HEK293T (cell line): ENCODE data around the gene TTC7B.

Experiments
- ARNT ChIP-seq: fragments of 450-650 bp; IDR thresholded peaks from 2 replicates; pipeline ENCODE4 v1.6.1; 2017; ENCODE audit warnings: mild to moderate bottlenecking
- BHLHE40 ChIP-seq: fragments of 450-650 bp; IDR thresholded peaks from 2 replicates; pipeline ENCODE4 v1.6.1; 2016; ENCODE audit warnings: mild to moderate bottlenecking, moderate library complexity, borderline replicate concordance
- CTBP1 ChIP-seq: fragments of 450-650 bp; IDR thresholded peaks from 2 replicates; pipeline ENCODE4 v1.6.1; 2016; ENCODE audit warnings: borderline replicate concordance
- FOXM1 ChIP-seq: fragments of 450-650 bp; IDR thresholded peaks from 2 replicates; pipeline ENCODE4 v1.6.1; 2017; ENCODE audit warnings: mild to moderate bottlenecking, borderline replicate concordance
- HDGF ChIP-seq: fragments of 450-650 bp; IDR thresholded peaks from 2 replicates; pipeline ENCODE4 v1.6.1; 2017; ENCODE audit warnings: antibody characterized with exemption, borderline replicate concordance
- SP1 ChIP-seq: fragments of 450-650 bp; IDR thresholded peaks from 2 replicates; pipeline ENCODE4 v1.6.1; 2017
- SUZ12 ChIP-seq: fragments of 450-650 bp; IDR thresholded peaks from 2 replicates; pipeline ENCODE4 v1.6.1; 2016; ENCODE audit warnings: mild to moderate bottlenecking
- TARDBP ChIP-seq: fragments of 450-650 bp; IDR thresholded peaks from 2 replicates; pipeline ENCODE4 v1.6.1; 2016
- ZNF384 ChIP-seq: fragments of 450-650 bp; IDR thresholded peaks from 2 replicates; pipeline ENCODE4 v1.6.1; 2016
- TF ChIP-seq, protein P1 (sequence below): fragments of 450-650 bp; IDR thresholded peaks from 2 replicates; pipeline ENCODE4 v1.6.1; 2016

DNA sequence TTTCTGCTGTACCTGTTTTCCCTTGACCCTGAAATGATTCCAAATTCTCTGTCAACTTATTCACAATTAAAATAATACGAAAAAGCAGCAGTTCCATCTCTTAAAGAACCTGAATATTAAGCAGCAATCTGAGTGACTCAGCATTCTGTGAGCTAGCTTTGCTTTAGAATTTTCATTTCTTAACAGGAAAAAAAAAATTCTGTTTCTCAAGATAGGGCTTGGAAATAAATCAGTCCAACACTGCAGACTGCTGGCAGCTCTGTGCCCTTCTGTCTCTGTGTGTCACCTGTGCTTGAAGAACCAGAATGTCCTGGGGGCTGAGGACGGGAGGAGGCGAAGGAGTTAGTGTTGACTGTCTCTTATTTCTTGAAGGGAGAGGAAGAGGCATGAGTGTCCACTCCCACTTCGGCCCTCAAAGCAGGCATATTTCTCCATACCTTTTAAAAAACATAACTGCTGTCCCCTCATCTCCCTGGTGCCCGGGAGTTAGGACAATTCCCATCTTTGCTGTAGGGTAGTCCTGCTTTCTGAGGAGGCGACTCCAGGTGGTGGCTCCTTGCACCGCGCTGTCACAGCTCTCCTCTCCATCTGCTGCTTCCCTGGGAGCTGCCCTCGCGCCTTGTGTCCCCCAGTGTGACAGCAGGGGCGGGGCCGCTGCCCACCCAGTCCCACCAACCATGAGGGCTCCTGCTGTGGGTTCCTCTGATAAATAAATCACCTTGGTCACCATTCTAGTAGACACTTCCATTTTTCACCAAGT, 216.3 kb downstream of the TTC7B start:
- TF ChIP-seq FOXM1 (no peak), ARNT (no peak), SUZ12 (no peak), SP1 (no peak), BHLHE40 (no peak), CTBP1 (no peak), ZNF384 (no peak), TARDBP (no peak), HDGF (no peak)
- TF ChIP-seq, protein P1, sequence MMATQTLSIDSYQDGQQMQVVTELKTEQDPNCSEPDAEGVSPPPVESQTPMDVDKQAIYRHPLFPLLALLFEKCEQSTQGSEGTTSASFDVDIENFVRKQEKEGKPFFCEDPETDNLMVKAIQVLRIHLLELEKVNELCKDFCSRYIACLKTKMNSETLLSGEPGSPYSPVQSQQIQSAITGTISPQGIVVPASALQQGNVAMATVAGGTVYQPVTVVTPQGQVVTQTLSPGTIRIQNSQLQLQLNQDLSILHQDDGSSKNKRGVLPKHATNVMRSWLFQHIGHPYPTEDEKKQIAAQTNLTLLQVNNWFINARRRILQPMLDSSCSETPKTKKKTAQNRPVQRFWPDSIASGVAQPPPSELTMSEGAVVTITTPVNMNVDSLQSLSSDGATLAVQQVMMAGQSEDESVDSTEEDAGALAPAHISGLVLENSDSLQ = no peak
